Stimulated activated CD4-positive, alpha-beta T cell treated with anti-CD3 and anti-CD28 coated beads, Interleukin-12 subunit alpha, Interleukin-12 subunit beta, amount 100 ng/mL, for 4 hours (primary cell): ENCODE measurements around the gene LSS.
A peak's percentile ranks its signal among the peaks of the same experiment; 100 is the strongest.
"Not testable (repeated sequence)": the region's sequence is repeated elsewhere in the genome, so short reads cannot be mapped to it uniquely, and the experiment has no call there.

Source experiments
- DNase-seq: peaks from one replicate; pipeline ENCODE4 v3.0.0-alpha.2; 2020

LSS gene

DNA sequence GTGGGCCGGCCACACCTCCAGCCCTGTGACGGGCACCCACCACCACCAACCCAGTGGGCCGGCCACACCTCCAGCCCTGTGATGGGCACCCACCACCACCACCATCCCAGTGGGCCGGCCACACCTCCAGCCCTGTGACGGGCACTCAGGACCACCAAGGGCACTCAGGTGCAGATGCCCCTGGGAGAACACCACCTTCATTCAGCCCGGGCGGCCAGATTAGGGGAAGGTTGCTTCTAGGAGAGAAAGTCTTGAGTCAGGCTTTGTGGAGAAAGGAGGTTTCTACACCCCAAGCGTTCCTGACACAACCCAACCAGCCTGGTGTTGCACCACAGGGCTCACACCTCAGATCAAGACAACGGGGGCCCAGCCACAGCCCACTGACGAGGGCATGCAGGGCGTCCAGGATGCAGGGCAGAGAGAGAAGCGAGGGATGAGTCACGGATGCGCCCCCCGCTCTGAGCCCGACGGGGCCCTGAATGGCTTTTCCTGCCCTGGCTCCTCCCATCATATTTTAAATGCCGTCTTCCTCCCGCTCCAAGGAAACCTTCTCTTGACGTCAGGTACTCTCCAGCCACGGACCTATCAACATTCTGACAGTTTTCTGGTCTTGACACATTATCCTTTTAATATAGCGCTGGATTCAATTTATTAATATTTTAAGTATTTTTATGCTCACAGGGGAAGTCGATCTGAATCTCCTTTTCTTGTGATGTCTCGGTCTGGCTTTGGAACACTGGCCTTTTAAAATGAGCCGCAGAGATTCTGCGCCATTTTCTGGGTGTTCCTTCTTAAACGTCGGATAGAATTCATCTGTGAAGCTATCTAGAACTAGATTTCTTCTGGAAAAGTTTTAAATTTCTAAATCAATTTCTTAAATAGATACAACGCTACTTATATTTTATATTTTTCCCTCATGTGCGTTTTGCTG, 43.7 kb downstream of the LSS start:
- peak; percentile 62 for DNase-seq

DNA sequence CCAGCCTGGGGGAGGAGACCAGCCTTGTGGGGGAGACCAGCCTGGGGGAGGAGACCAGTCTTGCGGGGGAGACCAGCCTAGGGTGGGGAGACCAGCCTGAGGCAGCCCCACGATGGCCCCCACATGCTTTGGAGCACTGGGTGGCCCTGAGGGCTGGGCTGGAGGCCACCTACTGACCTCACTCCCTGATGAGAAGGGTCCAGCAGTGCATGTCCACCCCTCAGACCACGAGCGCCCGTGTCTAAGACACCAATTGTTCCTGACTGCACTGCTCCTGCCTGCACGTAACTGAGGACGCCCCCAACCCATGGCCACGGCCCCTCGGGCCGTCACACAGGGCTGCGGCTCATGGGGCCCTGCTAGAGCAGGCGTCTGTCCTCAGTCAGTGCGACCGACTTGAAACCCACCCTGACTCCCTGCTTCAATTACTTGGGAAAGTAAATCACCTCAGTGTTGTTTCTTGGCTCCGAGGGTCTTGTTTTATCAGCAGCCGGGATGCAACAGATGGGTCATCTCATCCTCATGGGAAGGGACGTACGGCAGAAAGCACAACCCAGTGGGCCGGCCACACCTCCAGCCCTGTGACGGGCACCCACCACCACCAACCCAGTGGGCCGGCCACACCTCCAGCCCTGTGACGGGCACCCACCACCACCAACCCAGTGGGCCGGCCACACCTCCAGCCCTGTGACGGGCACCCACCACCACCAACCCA, 44.5 kb downstream of the LSS start, which contains the start of gene SPATC1L:
SPATC1L (minus strand) TSS at position 550 of the 715 bp plus-strand sequence. CDS start 1,643 bp downstream, outside the sequence.
- DNase-seq = peak; percentile 42

DNA sequence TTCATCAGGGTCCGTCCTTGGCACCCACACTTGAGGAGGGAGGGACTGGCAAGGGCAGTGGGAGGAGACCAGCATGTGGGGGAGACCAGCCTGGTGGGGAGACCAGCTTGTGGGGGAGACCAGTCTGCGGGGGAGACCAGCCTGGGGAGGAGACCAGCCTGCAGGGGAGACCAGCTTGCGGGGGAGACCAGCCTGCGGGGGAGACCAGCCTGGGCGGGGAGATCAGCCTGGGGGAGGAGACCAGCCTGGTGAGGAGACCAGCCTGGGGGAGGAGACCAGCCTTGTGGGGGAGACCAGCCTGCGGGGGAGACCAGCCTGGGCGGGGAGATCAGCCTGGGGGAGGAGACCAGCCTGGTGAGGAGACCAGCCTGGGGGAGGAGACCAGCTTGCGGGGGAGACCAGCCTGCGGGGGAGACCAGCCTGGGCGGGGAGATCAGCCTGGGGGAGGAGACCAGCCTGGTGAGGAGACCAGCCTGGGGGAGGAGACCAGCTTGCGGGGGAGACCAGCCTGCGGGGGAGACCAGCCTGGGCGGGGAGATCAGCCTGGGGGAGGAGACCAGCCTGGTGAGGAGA, 45.2 kb downstream of the LSS start:
- not testable (repeated sequence) for DNase-seq

DNA sequence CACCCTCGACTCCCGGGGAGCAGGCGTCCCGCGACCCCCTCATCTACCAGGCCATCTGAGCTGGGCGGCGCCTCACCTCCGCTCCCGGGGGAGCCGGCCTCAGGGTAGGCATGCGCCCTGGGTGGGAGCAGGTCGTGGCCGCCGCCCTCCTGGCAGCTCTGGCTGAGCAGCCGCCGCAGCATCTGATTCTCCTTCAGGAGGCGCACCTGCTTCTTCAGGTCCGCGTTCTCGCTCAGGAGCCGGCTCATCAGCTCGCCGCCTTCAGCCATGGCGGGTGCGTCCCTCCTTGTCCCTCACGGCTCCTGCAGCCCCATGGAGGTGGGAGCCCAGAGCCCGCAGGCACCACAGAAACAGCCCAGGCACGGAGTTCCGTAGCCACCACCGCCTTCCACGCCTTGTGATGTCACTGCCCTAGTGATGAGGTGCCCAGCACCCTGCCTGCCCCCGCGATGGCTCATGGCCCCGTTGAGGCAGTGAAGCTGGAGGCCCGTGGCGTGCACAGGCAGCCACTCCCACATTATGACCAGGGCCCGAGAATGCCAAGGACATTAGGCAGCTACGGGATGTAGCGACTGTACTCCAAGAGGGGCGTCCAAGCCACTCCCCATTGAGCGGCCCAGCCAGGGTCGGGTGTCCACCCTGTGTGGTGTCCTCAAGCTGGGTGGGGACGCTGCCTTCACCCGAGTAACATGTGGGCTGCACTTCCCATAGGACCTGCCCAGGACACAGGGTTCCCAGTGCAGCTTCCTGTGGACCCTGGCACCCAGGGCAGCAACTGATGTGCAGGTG, 45.8 kb downstream of the LSS start:
- DNase-seq = no peak

DNA sequence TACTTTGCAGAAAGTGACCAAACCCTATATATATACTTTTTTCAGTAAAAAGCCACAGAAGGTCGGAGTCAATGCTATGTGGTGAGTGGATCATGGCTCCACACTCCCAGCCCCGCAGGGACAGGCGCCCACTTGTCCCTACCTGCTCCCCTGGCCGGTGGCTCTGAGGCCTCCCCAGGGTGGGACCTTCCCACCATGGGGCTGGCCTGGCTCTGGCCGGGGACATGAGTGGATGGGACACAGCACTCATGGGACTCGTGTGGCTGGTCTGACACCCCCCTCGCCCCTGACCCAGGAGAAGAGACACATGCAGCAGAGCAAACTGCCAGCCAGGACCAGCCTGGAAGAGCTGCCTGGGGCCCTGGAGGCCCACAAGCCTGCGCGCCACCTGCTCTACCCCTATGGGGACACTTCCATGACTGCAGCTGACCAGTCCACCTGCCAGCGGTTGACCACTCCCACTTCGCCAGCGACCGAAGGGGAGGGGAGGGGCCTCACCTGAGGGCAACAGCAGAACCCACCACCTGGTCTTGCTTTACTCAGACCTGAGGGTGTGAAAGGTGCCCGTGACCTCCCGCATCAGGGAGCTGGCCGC, 46.5 kb downstream of the LSS start:
- DNase-seq = no peak

DNA sequence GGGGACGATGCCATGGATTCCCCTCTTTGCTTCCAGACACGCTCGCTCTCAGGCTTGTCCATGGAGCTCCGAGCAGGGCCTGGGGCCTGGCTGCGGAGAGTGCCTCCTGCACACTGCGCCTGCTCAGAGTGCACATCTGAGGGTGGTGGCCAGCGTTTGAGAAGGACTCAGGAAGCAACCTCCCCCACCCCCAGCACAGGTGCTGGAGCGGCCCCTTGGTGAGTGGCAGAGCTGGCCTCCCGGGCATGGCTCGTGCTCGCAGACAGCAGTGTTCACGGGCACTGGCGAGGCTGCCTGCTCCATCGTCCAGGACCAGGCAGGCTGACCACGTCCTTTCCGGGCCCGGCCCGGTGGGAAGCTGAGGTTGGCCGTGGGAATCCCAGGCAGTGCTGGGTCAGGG, 47.1 kb downstream of the LSS start:
- DNase-seq = no peak

DNA sequence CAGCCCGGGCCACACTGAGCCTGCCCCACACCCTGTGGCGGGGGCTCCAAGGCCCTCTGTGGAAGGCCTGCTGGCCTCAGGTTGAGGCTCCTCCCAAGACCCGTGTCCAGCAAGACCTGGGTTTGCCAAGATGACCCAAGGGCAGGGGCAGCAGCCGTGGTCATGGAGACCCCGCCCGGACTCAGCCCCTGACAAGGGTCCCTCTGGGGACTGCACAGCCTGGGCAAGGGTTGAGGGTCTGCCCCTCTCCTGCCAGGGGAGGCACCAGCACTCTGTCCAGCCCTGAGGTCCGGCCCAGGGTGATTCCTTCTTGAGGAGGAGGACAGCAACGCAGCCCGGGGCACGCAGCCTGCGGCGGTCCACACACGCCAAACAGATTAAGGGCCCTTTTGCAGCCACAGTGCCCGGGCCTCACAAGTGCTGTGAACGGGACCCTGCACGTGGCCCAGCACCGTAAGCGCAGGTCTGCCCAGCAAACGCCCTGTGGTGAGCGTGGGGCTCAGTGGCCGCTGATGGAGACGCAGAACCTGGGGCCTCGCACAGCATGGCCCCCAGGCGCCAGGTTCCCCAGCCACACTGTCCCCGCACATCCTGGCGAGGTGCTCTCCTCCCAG, 47.7 kb downstream of the LSS start:
- DNase-seq = no peak

DNA sequence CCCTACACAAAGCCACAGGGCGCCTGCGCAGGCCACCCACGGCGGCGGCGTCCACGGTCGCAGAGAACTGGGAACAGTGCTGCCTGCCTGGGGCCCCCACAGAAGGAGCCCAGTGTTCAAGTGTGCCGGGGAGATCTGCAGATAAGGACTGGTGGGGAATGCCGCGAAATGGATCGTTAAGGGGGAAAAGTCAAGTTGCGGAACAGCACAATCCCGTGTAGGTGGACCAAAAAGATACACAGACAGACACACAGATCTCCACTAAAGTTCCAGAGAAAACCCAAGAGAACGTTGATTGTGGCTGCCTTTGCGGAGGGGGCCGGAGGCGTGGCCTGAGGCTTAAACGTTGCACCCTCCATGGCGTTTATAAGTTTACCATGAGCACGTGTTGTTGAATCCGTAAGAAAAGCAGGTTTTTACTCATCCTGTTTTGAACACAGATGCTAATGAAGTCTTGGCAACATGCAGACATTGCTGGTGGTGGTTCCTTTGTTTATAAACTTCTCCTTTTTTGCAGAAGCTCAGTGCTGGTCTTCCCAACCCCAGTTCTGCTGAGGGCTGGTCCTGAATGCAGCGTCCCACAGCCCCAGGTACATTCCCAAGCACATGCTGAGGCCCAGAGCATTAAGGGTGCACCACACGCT, 48.4 kb downstream of the LSS start:
- DNase-seq = no peak

DNA sequence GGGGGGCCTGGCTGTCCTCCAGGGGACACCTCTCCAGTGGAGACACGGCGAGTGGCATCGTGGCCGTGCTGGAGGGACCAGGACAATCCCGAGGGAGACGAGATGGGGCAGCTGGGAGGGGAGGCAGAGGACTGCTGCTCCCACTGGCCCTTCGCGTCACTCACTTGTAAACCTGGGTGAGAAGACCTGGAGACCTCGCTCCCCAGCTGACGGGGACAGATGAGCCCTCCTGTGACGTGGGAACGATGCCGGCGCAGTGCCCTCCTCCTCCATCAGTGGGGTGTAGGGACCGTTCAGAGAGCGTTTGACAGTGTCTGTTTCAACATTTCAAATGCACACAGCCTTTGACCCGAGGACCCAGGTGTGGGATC, 48.9 kb downstream of the LSS start:
- no peak for DNase-seq

DNA sequence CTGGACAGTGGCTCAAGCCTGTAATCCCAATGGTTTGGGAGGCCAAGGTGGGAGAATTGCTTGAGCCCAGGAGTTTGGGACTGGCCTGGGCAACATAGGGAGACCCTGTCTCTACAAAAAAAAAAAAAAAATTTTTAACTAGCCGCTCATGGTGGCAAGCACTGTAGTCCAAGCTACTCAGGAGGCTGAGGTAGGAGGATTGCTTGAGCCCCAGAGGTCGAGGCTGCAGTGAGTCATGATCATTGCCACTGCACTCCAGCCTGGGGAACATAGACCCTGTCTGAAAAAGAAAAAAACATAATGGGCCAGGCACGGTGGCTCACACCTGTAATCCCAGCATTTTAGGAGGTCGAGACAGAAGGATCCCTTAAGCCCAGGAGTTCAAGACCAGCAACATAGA, 49.6 kb downstream of the LSS start:
- no peak for DNase-seq

DNA sequence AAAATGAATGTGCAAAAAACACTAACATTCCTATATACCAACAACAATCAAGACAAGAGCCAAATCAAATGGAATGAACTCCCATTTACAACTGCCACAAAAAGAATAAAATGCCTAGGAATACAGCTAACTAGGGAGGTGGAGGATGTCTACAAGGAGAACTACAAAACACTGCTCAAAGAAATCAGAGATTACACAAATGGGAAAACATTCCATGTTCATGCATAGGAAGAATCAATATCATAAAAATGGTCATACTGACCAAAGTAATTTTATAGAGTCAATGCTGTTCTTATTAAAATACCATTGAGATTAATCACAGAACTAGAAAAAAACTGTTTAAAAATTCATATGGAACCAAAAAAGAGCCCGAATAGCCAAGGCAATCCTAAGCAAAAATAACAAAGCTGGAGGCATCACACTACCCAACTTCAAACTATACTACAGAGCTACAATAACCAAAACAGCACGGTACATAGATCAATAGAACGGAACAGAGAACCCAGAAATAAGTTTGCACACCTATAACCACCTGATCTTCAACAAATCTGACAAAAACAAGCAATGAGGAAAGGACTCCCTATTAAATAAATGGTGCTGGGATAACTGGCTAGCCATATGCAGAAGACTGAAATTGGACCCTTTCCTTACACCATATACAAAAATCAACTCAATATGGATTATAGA, 52.0 kb downstream of the LSS start:
- not testable (repeated sequence) for DNase-seq

DNA sequence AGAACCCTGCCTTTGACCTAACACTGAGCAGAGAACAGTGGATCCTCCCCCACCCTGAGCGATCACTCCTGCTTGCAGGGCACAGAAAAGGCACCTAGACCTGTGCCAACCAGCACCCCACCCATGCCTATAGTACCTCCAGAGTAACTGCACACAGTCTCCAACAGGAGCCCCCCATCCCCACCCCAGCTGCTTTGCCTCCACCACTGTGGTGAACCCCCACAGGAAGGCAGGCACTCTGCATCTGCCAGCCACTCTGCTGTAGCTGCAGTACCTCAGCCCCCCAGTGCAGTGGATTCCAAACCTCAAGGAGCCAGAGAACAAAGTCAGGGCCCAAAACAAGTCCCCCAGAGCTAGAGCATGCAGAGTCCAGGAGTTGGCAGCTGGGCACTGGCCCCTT, 55.0 kb downstream of the LSS start:
- no peak for DNase-seq

DNA sequence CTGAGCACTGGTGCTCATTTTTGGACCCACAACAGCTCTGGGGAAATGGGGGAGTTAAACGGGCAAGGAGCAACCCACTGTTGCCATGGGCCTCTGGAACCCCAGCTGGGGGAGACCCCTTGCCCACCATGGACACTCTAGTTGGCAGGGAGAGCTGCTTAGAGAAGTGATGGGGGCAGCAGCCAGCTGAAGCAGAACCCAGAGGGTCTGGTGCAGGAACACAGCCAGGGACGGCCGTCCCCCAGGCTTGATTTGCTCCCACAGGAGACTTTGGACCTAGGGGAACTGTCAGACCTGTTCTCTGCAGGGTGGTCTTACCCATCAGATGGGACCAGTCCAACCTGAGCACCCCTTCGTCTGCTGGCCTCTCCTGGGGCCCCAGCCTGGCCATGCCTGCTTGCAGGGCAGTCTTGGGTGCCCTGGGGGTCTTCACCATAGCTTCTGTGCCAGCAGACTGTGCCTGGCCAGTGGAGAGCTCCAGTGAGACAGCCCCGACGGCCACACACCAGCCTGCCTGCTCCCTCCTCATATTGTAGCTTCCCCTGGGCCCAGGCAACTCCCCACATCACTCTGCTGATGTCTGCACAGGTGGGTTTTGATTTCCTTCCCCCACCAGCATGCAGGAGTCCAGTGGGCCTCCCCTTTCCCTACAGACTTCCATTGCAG, 55.6 kb downstream of the LSS start:
- no peak for DNase-seq

DNA sequence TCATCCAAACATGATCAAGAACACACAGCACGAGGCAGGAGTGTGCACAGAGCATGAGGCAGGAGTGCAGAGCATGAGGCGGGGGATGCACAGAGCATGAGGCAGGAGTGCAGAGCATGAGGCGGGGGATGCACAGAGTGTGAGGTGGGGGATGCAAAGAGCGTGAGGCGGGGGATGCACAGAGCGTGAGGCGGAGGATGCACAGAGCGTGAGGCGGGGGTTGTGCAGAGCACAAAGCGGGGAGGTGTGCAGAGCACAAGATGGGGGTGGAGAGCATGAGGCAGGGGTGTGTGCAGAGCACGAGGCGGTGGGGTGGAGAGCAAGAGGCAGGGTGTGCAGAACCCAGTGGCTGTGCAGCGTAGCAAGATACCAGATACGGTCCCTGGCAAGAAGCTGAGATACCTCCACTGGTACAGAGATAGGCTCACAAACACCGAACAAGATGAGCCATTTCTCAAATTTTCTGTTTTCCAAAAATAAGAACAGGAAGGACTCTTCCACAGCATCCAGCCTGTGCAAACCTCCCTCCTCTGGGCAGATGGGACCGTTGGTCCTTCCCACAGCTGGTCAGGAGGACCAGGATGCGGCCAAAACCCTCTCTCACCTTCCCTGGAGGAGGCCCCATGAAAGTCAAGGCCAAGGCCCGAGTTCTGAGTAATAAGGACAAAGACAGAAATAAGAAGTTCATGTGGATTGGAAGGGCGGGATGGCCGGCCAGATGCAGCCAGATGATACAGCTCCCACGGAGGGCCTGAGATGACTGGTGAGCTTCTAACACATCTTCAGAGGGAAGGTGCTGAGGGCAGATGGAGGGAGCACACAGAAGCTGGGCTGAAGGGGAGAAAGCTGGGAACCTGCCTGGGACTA, 56.3 kb downstream of the LSS start:
- no peak for DNase-seq

DNA sequence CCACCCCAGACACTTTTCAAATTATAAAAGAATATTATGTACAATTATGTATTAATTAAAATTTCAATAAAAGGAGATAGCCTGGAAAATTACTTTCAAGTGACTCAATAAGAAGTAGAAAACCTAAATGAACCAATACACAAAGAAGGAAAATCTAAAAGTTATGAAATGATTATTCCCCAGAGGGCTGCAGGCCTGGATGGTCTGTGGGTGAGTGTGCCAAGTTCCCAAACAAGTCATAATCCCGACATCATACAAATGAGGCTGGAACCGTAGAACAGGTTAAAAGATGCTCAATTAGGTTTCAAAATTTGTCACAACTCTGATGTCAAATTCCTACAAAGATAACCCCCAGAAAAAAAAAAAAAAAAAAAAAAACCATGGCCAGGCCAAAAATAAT, 57.0 kb downstream of the LSS start:
- DNase-seq = no peak

DNA sequence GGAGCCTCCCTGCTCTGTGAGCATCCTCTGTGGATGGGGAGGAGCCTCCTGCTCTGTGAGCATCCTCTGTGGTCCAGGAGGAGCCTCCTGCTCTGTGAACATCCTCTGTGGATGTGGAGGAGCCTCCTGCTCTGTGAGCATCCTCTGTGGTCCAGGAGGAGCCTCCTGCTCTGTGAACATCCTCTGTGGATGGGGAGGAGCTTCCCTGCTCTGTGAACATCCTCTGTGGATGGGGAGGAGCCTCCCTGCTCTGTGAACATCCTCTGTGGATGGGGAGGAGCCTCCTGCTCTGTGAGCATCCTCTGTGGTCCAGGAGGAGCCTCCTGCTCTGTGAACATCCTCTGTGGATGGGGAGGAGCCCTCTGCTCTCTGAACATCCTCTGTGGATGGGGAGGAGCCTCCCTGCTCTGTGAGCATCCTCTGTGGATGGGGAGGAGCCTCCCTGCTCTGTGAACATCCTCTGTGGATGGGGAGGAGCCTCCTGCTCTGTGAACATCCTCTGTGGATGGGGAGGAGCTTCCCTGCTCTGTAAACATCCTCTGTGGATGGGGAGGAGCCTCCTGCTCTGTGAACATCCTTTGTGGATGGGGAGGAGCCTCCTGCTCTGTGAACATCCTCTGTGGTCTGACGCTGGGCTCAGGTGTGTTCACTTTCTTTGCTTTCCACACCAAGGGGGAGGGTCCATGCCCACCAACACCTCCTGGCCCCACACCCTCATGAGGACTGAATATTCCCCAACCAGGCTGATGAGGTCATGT, 58.0 kb downstream of the LSS start:
- DNase-seq = not testable (repeated sequence)

DNA sequence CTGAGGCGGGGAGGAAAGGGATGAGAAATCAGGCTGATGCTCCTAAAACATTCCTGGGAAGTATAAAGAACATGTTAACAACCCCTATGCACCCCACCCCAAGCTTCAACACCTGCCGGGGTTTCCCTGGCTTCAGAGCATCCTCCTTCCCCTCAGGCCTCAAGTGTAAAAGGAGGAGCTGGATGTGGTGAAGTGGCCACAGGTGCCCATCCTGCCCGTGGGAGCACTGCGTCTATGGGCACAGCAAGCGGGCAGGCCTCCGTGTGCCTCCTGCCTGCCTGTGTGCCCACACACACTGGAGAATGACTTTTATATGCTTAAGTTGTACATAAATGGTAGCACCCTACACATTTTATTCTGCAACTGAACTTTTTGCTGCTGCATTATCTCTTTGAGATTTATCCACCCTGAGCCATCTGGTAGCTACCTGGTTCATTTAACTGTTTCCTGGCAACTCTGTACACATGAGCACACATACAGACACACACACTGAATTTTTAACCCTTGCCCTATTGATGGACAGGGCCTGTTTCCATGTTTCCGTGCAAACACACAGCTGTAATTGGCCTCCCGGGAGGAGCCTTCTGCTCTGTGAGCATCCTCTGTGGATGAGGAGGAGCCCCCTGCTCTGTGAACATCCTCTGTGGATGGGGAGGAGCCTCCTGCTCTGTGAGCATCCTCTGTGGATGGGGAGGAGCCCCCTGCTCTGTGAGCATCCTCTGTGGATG, 59.8 kb downstream of the LSS start:
- no peak for DNase-seq

DNA sequence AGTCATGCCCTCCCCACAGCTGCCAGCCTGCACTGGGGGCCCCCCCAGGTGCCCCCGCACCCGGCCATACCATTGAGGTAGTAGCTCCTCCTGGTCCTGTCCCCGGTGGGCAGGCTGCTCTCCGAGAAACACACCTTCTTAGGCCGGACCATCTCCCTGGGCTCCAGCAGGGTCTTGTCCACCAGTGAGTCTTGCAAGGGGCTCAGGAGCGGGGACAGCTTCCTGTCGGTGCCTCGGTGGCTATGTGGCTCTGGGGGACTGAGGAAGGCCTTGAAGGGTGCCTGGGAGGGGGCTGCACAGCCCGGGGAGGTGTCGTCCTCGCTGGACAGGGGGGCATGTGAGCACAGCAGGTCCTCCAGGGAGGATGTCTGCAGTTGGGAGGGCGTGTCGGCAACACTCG, 60.3 kb downstream of the LSS start:
- no peak for DNase-seq
